ENCODE measurements around the gene INTS14.

DNA sequence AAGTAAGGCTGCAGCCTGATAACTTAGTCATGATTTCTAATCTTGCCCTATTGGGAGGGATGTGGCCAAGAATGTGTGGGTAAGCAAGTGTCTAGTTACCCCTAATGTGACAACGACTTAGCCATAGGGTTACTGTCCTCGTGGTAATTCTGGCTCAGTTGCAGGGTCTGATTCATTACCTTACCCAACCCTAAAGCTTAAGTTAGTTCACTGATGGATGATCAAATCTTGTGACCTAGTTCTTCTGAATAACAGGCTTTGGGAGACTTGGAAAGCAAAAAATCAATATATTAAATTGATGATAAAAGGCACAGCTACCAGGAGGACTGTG lies 1.6 kb upstream of the INTS14 start:
- TF ChIP-seq, protein P1, sequence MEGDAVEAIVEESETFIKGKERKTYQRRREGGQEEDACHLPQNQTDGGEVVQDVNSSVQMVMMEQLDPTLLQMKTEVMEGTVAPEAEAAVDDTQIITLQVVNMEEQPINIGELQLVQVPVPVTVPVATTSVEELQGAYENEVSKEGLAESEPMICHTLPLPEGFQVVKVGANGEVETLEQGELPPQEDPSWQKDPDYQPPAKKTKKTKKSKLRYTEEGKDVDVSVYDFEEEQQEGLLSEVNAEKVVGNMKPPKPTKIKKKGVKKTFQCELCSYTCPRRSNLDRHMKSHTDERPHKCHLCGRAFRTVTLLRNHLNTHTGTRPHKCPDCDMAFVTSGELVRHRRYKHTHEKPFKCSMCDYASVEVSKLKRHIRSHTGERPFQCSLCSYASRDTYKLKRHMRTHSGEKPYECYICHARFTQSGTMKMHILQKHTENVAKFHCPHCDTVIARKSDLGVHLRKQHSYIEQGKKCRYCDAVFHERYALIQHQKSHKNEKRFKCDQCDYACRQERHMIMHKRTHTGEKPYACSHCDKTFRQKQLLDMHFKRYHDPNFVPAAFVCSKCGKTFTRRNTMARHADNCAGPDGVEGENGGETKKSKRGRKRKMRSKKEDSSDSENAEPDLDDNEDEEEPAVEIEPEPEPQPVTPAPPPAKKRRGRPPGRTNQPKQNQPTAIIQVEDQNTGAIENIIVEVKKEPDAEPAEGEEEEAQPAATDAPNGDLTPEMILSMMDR (IDR thresholded peaks at IDR 0.05): no peak
- TF ChIP-seq POLR2A (IDR thresholded peaks at IDR 0.05) (no peak), EP300 (IDR thresholded peaks at IDR 0.05) (no peak)
